ENCODE results near the gene TBC1D10A. TPM values are rescaled to one million over a fixed set of nuclear protein-coding genes. Genes with fewer than 3 reads are reported as not detected.

TBC1D10A gene
- total RNA-seq, 4 donors from 2014 or later: 27.9 to 72.2 (median 45.7) TPM

DNA sequence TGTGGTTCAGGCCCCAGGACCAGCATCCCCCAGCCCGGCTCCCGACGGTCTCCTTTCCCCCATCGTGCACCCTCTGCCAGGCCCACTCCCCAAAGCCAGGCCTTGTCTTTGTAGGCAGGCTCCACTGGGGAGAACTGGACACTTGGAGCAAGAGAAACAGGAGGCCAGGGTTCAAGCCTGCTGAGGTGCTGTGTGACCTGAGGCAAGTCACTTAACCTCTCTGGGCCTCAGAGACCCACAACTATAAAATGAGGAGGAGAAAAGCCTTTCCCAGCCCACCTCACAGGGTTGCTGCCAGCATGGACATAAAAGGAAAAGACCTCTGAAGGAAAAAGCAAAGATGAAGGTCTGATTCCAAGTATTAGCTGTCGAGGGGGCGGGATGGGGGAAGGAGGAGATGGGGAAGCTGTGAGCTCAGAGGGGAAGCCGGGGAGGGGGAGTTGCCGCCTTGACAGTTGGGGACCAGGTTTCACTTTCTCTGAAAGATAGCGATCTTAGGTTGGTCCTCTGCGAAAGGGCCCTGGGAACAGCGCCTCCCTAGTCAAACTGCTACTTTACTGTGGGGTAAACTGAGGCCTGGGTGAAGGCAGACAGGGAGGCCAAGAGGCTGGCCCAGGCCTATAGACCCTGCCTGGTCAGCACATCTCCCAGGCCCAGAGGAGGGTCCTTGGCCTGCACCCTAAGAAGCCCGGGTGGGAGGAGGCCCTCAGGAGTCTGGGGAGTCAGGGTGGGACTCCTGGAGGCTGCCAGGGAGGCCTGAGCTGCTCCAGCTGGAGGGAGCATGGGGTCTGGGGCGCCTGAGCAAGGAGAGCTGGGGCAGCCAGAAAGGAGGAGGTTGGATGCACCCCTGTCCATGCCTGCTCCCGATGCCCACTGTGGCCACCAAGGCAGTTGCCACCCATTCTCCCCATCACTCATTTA, 59.1 kb downstream of the TBC1D10A start:
- no peaks in the 10 kb centered on the region for H3K36me3 ChIP-seq
- H3K27me3 ChIP-seq: no peaks in the 10 kb centered on the region
- peak overlapping the region; percentile 61 to 68 (median 66) for H3K27ac ChIP-seq
- H3K4me1 ChIP-seq: peaks cover 0 to 12% (median 0%) of the 10 kb centered on the region in 4 donors
- DNase-seq: no peak
- H3K4me3 ChIP-seq: peak overlapping the region in 1 of 4 donors; percentile 38
- in situ Hi-C loops (cut with MboI; ENCODE audit: low pct_ligation_motif_present in 1 of 4, low pct_unique_long_range_greater_than_20kb in 1 of 4, low sequenced_read_pairs in 3 of 4) (loop anchor here in 3 of 4 donors (10.0 kb wide), 3 partner anchors 117 to 163 kb away; partner anchors contain the start of genes RNF215 (in 1 of the 3) and SEC14L2 (in 1 of the 3)), intact Hi-C loops (cut with DNase I; ENCODE audit: low total_unique reads) (loop anchor here (10.0 kb wide), 1 partner anchor 87 kb away; the partner anchor contains the start of genes CCDC157 and SF3A1)
- 40 to 72% methylated on average over 1 to 14 of the region's 14 CpGs for WGBS, 2 donors (ENCODE audit: low coverage in 1 of 2)
- no peak for TF ChIP-seq POLR2A (IDR thresholded peaks at IDR 0.05)
- no peak for TF ChIP-seq EP300 (IDR thresholded peaks at IDR 0.05; ENCODE audit: low read depth)
- no peak for TF ChIP-seq POLR2AphosphoS5 (IDR thresholded peaks at IDR 0.05)
- no peak for TF ChIP-seq CTCF (IDR thresholded peaks at IDR 0.05)
- no peaks in the 10 kb centered on the region for H3K9me3 ChIP-seq

GRCh38 chr22:30266445-30267381, 60.0 kb downstream of the TBC1D10A start, which contains the start of gene OSM:
OSM (minus strand) TSS chr22:30266851; CDS start chr22:30266799, 52 bp downstream.
- DNase-seq: peak; percentile 74
- Histone ChIP-seq H3K27me3 (no peaks in the 10 kb centered on the region), H3K27ac (peak within 1 kb of the TSS; percentile 61 to 68 (median 66)), H3K36me3 (no peaks in the 10 kb centered on the region), H3K4me1 (peaks cover 0 to 13% (median 0%) of the 10 kb centered on the region in 4 donors), H3K4me3 (peak within 1 kb of the TSS in 3 of 4 donors; percentile 11 to 38 (median 22)), H3K9me3 (no peaks in the 10 kb centered on the region)
- 79% methylated on average over 32 of the region's 35 CpGs; no CpG with 5 or more reads in 1 of the 2 donors for WGBS, 2 donors (ENCODE audit: low coverage in 1 of 2)
- in situ Hi-C loops (cut with MboI; ENCODE audit: low pct_ligation_motif_present in 1 of 4, low pct_unique_long_range_greater_than_20kb in 1 of 4, low sequenced_read_pairs in 3 of 4) (loop anchor here in 3 of 4 donors (10.0 kb wide), 3 partner anchors 118 to 162 kb away; partner anchors contain the start of genes RNF215 (in 1 of the 3) and SEC14L2 (in 1 of the 3)), intact Hi-C loops (cut with DNase I; ENCODE audit: low total_unique reads) (loop anchor here (10.0 kb wide), 1 partner anchor 88 kb away; the partner anchor contains the start of genes CCDC157 and SF3A1)
- TF ChIP-seq POLR2A (IDR thresholded peaks at IDR 0.05) (no peak), POLR2AphosphoS5 (IDR thresholded peaks at IDR 0.05) (no peak), CTCF (IDR thresholded peaks at IDR 0.05) (no peak), EP300 (IDR thresholded peaks at IDR 0.05; ENCODE audit: low read depth) (no peak)

GRCh38 chr22:30265823-30266444, 60.8 kb downstream of the TBC1D10A start:
- Histone ChIP-seq H3K9me3 (no peaks in the 10 kb centered on the region), H3K4me3 (peak overlapping the region in 3 of 4 donors; percentile 11 to 38 (median 22)), H3K36me3 (no peaks in the 10 kb centered on the region), H3K27ac (peak overlapping the region; percentile 61 to 68 (median 66)), H3K4me1 (peaks cover 0 to 13% (median 0%) of the 10 kb centered on the region in 4 donors), H3K27me3 (no peaks in the 10 kb centered on the region)
- DNase-seq: peak; percentile 73
- 71% methylated on average over 20 of the region's 24 CpGs; no CpG with 5 or more reads in 1 of the 2 donors for WGBS, 2 donors (ENCODE audit: low coverage in 1 of 2)
- in situ Hi-C loops (cut with MboI; ENCODE audit: low pct_ligation_motif_present in 1 of 4, low pct_unique_long_range_greater_than_20kb in 1 of 4, low sequenced_read_pairs in 3 of 4) (loop anchor here in 3 of 4 donors (10.0 kb wide), 3 partner anchors 119 to 161 kb away; partner anchors contain the start of genes RNF215 (in 1 of the 3) and SEC14L2 (in 1 of the 3)), intact Hi-C loops (cut with DNase I; ENCODE audit: low total_unique reads) (loop anchor here (10.0 kb wide), 1 partner anchor 89 kb away; the partner anchor contains the start of genes CCDC157 and SF3A1)
- TF ChIP-seq POLR2A (IDR thresholded peaks at IDR 0.05) (peak; percentile 29), POLR2AphosphoS5 (IDR thresholded peaks at IDR 0.05) (peak; percentile 44 to 70 (median 54)), CTCF (IDR thresholded peaks at IDR 0.05) (no peak), EP300 (IDR thresholded peaks at IDR 0.05; ENCODE audit: low read depth) (no peak)
